WERI-Rb-1 (cell line): ENCODE data around the gene TRUB1.

Experiments
- DNase-seq: peaks from one replicate; pipeline ENCODE4 v3.0.0-alpha.2; 2020
- H3K27ac ChIP-seq: fragments of 250-450 bp; sonication (Bioruptor Pico); 2 replicates; pipeline ENCODE4 v1.5.1; 2020; ENCODE audit warnings: mild to moderate bottlenecking, moderate library complexity
- H3K27me3 ChIP-seq: fragments of 250-450 bp; sonication (Bioruptor Pico); 2 replicates; pipeline ENCODE4 v1.5.1; 2021; ENCODE audit warnings: mild to moderate bottlenecking, low read depth, moderate library complexity; ENCODE audit not compliant: insufficient read depth, severe bottlenecking
- H3K36me3 ChIP-seq: fragments of 250-450 bp; sonication (Bioruptor Pico); 2 replicates; pipeline ENCODE4 v1.5.1; 2020; ENCODE audit warnings: mild to moderate bottlenecking, moderate library complexity
- H3K4me3 ChIP-seq: 2 replicates; pipeline ENCODE4 v1.5.1; 2011; ENCODE audit warnings: low read depth, mild to moderate bottlenecking, control low read depth, low read length
- H3K9me3 ChIP-seq: fragments of 250-450 bp; sonication (Bioruptor Pico); 2 replicates; pipeline ENCODE4 v1.5.1; 2021; ENCODE audit warnings: mild to moderate bottlenecking, moderate library complexity; ENCODE audit not compliant: severe bottlenecking
- TF ChIP-seq, protein P1 (sequence below): IDR thresholded peaks from 2 replicates; pipeline ENCODE4 v1.5.1; 2011; ENCODE audit warnings: low read depth, mild to moderate bottlenecking, control low read depth, inconsistent platforms, low read length

TRUB1 gene

DNA sequence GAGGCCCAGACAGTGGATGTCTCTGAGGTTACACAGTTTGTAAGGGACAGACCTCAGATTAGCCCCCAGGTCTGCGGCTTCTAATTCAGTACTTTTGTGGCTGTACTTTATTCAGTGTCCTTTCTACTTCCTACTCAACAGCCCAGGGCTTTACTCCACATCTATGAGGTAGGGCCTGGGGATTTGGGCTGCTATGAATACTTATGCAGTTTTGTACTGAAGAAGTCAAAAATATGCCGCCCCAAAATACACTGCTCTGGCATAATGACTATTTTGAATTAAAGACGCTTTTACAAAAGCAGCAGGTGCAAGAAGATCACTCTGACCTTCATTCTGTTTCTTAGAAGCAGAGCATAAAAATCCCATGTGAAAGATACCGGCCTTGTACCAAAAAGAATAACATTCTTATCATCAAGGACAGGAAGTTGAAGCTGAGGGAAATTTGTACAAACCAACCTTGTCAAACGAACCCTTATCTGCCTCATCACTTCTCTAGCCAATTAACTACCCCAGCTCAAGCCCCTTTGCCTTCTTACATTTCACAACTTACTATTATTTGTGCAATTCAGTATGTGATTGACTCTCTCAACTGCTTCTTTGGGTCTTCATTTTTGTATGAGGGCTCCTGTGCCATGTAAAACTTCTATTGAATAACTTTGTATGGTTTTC is 26.1 kb upstream of the TRUB1 start:
- TF ChIP-seq, protein P1, sequence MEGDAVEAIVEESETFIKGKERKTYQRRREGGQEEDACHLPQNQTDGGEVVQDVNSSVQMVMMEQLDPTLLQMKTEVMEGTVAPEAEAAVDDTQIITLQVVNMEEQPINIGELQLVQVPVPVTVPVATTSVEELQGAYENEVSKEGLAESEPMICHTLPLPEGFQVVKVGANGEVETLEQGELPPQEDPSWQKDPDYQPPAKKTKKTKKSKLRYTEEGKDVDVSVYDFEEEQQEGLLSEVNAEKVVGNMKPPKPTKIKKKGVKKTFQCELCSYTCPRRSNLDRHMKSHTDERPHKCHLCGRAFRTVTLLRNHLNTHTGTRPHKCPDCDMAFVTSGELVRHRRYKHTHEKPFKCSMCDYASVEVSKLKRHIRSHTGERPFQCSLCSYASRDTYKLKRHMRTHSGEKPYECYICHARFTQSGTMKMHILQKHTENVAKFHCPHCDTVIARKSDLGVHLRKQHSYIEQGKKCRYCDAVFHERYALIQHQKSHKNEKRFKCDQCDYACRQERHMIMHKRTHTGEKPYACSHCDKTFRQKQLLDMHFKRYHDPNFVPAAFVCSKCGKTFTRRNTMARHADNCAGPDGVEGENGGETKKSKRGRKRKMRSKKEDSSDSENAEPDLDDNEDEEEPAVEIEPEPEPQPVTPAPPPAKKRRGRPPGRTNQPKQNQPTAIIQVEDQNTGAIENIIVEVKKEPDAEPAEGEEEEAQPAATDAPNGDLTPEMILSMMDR, result no peak
- peaks cover 2% of the 10 kb centered on the region for H3K9me3 ChIP-seq

DNA sequence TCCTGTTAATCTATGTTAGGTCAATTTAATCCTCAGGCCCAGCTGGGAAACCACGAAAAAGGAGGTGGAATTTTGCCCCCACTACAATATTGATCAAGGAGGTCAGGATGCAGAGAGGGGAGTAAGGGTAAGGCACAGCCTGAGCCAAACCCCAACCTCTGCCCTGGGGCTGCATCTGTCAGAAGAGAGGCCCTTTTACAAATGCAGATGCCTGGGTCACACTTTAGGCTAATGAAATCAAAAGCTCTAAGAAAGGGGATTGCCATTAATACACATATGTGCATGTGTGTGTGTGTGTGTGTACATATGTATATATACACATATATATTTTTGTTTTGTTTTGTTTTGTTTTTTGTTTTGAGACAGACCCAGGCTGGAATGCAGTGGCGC is 25.5 kb upstream of the TRUB1 start:
- TF ChIP-seq, protein P1, result no peak
- no peak overlapping the region for H3K4me3 ChIP-seq
- H3K9me3 ChIP-seq, result peaks cover 2% of the 10 kb centered on the region
- DNase-seq, result no peak
- H3K27me3 ChIP-seq, result no peaks in the 10 kb centered on the region
- no peaks in the 10 kb centered on the region for H3K36me3 ChIP-seq
- H3K27ac ChIP-seq, result no peak overlapping the region

More for the DNA sequence above, 26.1 kb upstream of the TRUB1 start:
- Histone ChIP-seq H3K36me3 (no peaks in the 10 kb centered on the region), H3K4me3 (no peak overlapping the region), H3K27me3 (no peaks in the 10 kb centered on the region), H3K27ac (no peak overlapping the region)
- no peak for DNase-seq

DNA sequence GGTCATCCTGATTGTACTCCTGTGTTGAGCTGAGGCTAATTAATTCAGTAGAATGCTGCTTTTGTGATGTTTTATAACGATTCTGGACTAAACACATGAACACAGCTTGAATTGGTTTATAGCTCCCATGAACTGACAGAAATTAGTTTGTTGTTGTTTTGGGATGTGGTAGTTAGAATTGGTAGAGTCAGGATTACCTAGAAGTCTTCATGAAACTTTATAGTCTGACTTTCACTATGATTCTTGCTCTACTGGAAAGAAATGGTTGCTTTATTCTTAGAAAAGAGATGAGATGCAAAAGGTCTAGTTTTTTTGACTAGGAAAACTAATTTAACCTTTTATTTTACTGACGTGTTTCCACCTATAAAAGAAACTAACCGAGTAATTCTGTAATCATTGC is 23.4 kb upstream of the TRUB1 start:
- H3K36me3 ChIP-seq, result no peaks in the 10 kb centered on the region
- no peak overlapping the region for H3K4me3 ChIP-seq
- TF ChIP-seq, protein P1, result no peak
- H3K9me3 ChIP-seq, result no peaks in the 10 kb centered on the region
- no peak for DNase-seq
- H3K27ac ChIP-seq, result no peak overlapping the region
- H3K27me3 ChIP-seq, result no peaks in the 10 kb centered on the region

DNA sequence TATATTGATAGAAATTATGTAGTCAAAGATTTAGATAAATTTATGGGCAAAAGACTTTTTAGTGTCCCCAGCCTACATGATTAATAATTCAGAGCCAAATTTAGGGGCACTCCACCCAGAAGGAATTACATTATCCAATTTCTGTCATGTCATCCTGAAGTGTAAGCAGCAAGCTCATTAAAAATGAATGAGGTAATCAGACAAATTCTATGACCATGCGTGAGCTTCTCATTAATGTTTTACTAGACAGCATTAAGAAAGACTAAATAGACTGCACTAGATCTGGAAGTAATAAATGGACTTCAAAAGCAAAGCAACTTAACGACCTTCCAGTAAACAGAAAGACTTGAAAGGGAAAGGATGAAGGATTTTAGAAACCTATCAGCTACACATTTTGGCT is 22.7 kb upstream of the TRUB1 start:
- no peak for DNase-seq
- H3K4me3 ChIP-seq, result no peak overlapping the region
- no peak overlapping the region for H3K27ac ChIP-seq
- H3K27me3 ChIP-seq, result no peaks in the 10 kb centered on the region
- H3K9me3 ChIP-seq, result no peaks in the 10 kb centered on the region
- TF ChIP-seq, protein P1, result no peak
- H3K36me3 ChIP-seq, result no peaks in the 10 kb centered on the region

DNA sequence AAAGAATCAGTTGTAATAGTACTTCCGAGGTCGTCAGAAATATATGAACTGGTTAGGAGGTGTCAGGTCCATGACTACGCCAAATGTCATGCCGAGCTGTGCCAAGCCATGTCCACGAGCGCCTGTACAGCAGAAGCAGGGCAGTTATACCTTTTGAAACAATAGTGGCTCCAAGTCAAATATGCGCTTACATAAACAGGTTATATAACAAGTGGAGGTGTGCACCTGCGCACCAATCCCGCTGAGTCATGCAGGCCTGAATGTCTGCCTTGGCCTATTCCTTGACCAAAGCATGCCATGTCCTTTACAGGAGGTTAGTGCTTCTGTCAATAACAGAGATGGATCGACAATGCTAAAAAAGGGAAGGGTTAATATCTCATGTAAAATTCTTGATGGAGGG is 21.3 kb upstream of the TRUB1 start:
- Histone ChIP-seq H3K9me3 (no peaks in the 10 kb centered on the region), H3K27ac (no peak overlapping the region), H3K4me3 (no peak overlapping the region), H3K27me3 (no peaks in the 10 kb centered on the region), H3K36me3 (no peaks in the 10 kb centered on the region)
- no peak for DNase-seq
- TF ChIP-seq, protein P1, result no peak

DNA sequence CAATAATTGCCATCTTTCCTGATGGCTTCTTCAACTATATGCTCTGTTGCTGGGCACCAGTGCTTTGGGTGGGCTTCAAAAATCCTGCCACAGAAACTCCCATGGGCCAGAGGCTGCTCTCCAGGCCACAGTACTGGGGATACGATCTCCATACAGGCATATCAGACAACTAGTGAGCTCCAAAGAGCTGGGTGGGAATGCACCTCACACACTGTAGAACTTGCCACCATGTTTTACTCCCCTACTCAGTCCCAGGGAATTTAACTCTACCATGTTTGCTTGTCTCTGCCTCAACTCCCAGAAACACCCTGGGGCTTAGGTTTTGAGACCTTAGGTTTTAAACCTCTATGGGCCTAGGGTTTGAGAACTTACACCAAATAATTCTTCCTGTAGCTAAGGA is 20.5 kb upstream of the TRUB1 start:
- Histone ChIP-seq H3K9me3 (no peaks in the 10 kb centered on the region), H3K27me3 (no peaks in the 10 kb centered on the region), H3K4me3 (no peak overlapping the region), H3K27ac (no peak overlapping the region), H3K36me3 (no peaks in the 10 kb centered on the region)
- TF ChIP-seq, protein P1, result no peak
- no peak for DNase-seq
